ENCODE results near the gene CDH6.
A peak's percentile ranks its signal among the peaks of the same experiment; 100 is the strongest.

Gene CDH6

DNA sequence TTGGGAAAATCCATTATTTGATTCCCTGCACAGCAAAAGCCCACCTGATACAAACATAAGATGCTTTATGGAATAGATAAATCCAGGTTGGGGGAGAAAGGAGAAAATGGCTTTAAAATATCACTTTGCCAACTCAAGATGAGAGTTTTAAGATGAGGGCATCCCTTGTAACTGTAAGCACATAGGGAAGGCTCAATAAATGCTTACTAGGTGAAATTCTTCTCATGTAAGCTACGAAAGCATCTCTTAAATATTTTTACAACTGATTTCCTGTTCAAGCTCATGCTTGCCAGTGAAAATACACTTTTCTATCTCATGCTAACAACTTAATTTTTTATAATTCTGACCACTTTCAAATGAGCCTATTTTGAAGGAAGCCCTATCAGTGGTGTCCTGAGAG, 11.5 kb downstream of the CDH6 start:
- no peak for DNase-seq

DNA sequence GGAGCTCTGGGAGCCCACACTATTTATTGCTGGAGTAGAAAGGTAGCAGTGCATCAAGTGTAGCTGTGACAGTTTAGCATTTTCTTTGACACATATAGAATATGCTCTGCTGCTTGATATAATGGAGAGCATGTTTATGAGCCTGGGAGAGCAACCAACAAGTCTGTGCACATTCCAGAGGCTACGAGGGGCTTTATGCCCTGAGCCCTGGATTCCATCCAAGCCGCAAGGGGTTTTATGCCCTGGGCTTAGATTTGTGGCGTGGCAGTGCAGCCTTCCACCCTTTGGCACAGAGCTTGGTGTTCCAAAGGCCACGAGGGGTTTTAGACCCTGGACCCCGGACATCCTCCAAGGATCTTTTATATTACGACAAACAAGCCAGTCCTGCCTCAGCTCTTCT, 14.6 kb downstream of the CDH6 start:
- no peak for DNase-seq

DNA sequence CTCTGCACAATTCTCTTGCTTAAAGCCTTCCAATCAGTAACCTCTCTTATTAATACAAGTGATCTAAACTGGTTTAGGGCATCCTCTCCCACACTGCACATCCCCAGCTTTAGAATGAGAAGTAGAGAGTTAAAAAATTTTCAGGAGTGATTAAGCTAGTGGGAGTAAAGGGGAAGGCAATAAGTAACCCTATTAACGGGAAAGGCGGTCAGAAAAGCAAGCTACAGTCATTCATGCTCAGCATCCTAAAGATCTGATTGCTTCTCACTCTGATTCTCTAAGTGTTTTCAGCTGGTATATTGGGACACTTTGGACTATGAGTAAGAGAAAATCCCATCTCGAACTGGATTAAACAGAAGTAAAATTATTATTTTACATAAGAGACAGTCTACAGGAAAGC, 15.8 kb downstream of the CDH6 start:
- no peak for DNase-seq

DNA sequence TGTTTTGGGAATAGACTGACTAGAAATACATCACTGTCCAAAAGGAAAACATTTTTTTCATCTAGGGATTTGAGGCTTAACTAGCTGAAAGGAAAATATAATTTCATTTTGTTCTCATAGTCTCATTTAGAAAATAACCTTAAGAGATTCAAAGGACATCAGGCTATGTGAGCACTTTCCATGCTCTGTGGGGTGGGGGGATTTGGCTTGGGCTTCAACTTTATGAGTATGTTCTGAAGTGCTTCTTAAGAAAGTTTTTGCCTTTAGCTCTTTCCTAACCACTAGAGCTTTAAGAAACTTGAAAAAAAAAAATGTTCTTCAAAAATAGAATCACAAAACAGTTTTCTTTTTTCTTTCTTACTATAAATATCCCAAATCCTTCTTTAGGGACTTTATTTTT, 17.6 kb downstream of the CDH6 start:
- no peak for DNase-seq

DNA sequence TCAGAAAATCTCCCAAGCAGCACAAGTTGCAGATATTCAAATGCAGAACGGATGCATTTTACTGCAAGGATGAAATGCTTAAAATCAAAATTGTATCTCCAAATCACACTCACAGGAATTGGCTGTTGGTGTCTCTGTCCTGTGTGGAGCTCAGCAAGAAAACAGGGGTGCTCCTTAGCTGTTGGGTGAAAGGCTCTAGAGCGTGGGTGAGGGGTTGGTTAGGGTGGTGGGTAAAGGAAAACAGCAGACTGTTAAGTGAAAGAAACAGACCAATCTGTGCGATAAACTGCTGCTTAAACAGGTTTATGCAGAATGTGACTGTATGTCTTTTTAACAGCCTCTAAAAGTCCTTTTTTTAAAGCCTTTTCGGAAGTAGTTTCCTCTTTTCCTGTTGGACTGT, 19.8 kb downstream of the CDH6 start:
- no peak for DNase-seq

DNA sequence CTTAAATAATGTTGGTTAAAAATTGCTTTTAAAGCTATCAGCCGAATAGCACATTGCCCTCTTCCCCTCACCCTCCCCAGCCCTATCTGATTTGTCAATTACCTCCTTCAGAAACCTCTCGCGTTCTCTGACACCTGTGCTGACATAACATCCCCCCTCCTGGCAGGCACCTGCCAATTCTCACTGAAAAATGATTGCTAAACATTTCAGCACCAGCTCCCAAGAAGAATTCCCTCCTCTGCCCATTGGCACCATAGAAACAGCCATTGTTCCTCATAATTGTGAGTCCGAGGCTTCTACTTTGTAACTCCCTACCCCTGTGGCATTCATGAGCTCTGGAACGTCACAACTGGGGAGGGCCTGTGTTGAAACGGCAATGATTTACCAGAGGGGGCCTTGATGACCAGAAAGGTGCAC, 20.2 kb downstream of the CDH6 start:
- DNase-seq: no peak

DNA sequence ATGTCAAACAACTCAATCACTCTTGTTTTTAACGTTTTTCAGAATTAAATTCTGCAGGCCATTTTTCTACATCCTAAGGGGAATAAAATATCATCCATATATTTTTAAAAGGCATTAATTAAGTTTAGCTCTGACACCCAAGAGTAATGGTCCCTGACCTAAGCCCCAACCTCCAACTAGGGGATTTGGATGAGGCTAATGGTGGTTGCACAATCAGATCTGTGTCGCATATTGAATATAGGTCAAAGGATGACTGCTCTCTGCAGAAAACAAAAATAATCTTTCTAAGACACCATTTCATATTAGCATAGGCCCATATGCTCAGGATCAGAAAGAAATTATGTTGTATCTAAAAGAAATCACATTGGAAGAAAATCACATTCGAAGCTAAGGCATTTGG, 20.7 kb downstream of the CDH6 start:
- no peak for DNase-seq

DNA sequence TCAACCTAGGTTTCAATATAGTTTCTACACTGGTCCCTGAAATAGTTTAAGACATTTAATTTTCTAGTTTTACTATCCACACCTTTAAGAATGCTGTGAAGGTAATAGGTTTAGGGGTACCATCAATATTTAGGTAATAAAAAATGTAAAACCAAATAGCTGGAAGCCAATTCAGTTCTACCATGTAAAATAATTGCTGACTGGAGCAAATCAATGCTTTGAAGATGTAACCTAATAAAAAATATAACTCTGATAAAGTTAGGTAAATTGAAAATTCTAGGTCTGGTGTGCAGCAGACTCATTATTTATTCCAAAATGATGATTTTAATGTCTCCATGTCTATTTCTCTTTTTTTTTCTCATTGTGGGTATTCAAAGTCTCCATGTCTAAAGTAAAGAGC, 21.8 kb downstream of the CDH6 start:
- DNase-seq: no peak

DNA sequence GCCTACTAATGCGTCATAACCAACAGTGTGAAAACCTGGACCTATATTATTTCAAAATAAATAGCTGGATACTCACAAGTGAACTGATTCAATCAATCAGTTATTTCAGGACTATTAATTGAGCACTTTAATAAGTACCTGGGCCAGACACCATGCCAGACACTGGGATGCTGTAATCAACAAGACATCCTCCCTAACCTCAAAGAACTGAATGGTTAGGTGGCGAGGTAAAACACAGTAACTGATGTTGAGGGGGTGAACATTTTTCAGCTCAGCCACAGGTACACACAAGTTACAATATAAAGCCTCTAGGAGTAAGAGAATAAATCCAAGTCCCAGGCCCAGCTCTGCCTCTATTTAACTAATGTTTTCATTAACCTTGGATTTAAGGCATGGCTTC, 24.0 kb downstream of the CDH6 start:
- DNase-seq: no peak

DNA sequence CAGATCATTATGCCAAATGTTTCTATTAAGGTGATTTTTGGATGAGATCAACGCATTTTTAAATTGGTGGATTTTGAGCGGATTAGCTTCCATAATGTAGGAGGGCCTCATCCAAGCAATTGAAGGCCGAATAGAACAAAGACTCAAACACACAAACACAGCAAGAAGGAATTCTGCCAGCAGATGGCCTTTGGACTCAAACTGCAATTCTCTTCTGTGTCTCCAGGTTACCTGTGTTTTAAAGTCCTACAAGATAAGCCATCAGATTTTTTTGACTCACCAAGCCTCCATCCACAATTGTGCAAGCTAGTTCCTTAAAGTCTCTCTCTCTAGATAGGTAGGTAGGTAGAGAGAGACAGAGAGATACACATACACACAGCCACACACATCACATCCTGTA, 25.5 kb downstream of the CDH6 start:
- DNase-seq: no peak

DNA sequence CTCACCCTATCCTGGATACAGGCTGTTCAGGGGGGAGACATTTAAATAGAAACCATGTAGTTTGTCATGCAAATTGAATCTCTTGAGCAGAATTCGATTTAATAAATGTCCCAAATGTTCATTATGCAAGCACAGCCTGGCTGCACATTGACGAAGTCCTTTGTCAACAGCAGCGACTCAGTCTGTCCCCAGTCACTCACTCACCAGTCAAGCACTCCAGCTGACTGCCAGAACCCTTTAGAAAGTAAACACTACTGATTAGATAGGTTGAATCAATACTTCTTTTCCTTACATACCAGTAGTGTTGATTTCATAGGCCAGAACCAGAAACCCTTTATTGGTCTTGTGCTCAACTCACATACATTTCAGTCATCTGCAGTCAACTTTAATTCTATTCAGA, 27.5 kb downstream of the CDH6 start:
- DNase-seq: no peak

DNA sequence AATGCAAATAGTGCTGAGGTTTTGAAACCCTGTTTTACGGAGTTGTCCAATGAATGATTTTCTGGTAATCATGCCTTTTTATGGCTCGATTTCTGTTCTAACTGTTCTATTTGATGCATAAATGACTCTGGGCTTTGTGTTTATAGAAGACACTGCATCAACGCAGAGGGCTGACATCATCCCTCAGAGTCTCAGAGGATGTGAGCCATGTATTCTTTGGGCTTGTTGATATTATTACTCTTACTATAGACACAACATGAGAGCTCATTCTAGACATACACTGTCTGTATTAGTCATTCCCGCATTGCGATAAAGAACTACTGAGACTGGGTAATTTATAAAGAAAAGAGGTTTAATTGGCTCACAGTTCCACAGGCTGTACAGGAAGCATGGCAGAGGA, 31.6 kb downstream of the CDH6 start:
- DNase-seq: no peak

DNA sequence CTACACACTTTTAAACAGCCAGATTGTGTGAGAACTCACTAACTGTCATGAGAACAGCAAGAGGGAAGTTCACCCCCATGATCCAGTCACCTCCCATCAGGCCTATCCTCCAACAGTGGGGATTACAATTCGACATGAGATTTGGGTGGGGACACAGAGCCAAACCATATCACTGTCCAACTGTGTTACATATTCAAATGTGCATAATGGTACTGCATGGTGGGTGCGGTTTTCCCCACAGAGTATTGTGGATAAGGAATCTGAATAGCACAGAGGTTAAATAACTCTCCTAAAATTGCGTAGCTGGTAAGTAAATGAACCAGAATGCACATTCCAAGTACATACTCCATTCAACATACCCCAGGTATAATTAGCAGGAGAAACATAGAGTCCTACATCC, 32.1 kb downstream of the CDH6 start:
- DNase-seq: no peak

DNA sequence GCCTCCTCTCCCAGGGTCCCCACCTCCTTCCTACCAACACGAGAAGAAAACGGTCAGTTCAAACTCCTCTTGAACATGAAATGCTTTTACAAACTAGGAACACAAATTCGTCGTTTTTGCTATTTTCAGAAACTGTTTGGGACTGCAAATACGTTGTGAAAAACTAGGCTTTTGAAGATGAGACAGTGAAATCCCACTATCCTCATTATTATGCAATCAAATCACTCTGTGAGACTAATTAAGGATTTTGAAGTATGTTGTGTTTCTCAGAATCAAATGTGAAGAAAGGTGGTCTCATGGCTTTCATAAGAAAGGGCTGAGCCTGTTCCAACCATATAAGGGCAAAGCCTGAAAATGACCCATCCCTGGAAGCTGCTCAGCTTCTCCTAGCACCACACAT, 33.2 kb downstream of the CDH6 start:
- no peak for DNase-seq

DNA sequence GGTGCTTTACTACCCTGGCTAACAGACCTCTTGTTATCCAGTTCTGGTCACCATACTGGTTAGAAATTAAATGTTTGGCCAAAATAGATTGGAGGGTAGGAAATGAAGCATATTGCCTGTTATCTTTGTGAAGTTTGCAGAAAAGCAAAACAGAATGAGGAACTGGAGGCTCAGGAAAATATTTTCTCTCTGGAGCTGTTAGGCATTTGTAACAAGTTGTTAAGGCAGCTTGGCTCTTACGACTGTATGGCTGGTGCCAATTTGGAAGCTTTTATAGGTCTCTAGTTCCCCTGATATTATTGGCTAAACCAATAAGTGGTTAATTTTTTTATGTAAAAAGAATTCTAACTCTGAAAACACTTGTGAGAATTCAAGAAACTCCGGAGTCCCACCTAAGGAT, 35.8 kb downstream of the CDH6 start:
- no peak for DNase-seq

DNA sequence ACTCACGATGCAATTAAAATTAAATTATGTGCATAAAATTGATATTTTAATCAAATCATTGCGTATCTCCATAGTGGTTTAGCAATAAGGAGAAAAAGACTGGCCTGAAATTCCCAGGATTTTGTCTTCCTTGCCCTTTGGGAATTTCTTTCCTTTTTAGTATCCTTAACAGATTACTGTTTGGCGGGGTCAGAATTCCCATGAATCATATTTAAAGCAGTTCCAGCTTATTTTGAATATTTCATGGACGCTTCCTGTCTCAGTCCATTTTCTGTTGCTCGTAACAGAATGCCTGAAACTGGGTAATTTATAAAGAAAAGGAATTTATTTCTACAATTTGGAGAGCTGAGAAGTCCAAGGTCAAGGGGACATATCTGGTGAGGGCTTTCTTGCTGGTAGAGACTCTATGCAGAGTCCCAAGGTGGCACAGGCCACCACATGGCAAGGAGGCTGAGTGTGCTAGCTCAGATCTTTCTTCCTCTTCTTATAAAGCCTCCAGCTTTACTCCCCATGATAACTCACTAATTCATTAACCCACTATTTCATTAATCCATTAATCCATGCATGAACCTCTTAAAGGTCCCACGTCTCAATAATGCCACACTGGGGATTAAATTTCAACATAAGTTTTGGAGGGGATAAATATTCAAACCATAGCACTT, 37.8 kb downstream of the CDH6 start:
- DNase-seq: no peak

DNA sequence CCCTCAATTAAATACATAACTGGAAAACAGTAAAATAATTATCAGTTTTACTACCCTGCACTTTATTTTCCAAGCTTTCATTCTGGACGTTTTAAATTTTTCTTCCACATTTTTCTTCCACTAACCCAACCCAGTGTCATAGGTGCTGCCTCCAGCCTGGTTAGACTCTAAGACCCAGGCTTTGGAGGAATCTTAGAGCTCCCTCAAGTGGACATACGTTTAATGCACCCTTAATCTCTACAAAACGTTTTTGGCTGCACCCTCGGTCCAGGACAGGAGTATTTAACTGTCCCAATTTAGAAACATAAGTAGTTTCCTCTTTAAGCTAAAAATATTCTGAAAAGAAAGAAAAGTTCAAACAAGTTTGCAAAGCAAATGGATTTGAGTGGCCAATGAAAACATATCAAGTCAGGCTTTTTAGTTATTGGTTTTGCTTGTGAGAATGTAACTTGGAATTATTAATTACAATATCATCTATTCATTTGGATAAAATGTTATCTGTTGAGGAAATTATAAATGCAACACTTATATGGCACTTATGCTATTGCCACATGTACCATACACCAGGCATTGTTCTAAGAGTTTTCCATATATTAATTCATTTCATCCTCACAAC, 38.9 kb downstream of the CDH6 start:
- peak; percentile 12 to 69 for DNase-seq

DNA sequence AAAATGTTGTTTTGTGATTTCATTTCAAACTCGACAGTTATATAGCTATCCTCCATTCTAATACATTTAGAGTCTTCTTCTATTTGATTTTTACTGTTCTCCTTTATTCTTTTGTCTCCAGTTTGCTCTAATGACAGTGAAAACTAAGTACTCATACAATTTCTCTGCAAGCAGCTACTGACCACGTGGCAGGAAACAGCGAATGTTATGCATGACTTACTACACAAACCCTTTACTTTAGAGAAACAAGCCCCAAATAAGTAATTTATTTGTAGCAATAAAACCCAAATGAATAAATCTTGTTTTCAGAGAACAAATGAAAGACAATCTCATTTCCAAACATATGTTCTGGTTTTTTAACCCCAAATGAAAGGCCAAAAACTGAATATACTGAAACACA, 41.9 kb downstream of the CDH6 start:
- DNase-seq: no peak

DNA sequence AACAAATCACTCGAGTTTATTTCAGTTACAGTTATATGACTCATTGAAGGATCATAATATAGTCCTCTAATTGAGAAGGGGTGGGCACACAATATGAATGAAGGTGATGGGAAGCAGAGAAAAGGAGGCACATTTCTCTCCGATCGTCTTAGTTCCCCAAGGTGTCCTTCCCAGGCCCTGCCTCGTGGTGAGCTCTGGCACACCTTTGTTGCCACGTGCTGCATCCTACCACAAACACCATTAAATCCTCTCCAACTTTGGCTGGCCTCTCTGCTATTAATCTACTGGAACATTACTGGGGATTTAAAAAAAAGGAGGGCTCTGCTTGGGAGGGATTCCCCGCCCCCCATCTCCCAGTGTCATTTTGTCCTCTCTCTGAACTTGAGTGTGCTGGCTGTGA, 42.9 kb downstream of the CDH6 start:
- DNase-seq: no peak

DNA sequence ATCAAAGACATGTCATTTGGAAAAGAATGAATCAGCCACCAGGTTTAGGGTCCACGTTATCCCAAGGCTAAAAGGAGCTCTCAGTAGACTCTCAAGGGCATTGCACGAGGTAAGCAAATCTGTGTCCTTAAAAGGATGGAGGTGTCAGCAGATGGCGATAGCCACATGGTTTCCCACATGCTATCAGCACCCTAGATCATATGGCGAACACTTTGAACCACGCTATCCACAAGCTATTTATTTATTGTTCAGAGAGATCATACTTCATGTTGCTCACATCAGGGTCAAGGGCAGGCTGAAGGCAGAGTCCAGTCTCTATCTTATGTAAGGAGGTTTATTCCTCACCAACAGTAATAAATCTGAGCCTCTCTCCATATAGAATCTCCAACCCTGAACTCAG, 43.7 kb downstream of the CDH6 start:
- peak in 1 of 2 experiments; percentile 12 for DNase-seq

DNA sequence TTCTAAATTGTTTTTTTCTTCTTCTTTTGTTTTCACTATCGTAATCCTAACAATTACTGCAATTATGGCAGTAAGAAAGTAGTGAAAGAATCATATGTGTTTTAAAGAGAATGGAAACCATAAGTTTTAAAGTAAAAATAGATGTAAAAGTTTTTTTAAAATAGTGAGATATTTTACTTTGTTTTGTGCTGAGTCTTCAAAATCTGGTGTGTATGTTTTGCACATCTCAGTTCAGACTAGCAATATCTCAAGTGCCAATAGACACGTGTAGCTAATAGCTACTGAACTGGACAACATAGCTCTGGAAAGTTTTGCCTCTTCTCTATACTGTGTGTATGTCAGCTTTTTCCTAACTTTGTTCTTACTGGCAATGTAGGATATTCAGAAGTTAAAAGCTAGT, 45.0 kb downstream of the CDH6 start:
- DNase-seq: no peak

DNA sequence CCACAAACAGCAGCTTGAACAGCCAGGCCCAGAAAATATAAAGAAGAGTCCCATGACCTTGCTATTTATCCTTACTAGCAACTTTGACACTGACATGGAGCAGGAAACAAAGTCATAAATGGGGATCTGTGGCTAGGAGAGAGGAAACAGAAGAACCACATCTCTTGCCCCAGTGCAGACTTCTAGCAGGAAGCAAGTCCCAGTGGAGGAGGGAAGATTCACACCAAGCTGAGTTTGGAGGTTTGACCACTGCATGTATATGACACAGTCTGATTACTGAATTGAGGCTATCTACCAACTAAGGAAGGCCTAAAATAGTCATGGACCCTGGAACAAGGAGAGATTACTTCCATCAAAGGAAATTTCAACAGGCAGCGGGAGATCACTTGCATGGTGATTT, 51.4 kb downstream of the CDH6 start:
- no peak for DNase-seq

DNA sequence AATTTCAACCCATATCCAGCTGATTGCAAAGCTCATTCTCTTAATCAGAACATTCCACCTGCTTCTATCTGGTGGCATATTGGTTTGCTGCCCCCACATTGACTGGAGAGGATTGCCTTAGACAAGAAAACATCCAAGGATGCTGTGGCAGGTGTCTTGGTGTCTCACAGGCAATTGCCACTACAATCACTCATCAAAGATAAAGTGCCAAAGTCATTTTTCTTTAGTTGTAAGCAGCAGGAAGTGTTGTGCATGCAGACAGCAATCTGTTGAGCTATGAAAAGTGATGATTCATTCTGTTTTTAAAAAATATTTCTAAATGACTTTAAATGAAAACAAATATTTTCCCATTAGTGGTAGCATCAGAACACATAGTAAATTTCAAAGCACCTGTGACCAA, 53.9 kb downstream of the CDH6 start:
- DNase-seq: no peak

DNA sequence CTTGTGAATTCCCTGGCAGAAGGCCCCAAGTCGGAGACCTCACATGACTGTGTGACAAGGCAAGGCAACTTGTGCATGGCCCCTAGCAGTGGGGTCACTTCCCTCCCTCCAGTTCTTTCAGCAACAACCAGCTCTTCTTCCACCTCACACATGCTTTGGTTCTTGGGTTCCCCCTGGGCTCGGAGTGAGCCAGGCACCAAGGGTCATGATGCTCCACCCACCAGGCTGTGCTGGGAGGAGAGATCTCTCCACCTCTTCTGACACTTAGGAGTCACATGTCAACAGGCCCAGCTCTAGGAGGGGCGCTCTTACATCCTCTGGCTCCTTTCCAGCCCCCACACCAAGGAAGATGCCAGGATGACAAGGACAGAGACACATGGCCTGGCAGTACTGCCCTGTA, 56.7 kb downstream of the CDH6 start:
- DNase-seq: no peak

DNA sequence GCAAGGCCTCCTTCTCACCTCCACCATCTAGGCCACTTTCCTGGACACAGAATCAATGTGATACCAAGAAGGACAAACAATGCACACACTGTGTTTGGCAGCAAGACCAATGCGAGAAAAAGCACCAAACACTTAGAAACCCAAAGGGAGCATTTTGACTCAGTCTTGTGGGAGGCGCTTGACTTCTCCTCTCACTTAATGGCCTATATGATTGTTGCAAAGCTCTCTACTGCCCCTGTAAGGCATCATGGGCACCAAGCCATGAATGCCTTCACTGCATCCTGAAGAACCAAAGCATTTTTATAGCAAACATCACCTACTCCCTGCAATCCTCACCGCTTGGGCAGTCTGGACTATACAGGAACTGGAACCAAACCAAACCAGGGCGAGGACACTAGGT, 57.5 kb downstream of the CDH6 start:
- no peak for DNase-seq

Measured in SW 1271 (cell line).